ENCODE results near the gene GP2. TPM values are rescaled to one million over a fixed set of nuclear protein-coding genes. Genes with fewer than 3 reads are reported as not detected.

GP2 gene
- total RNA-seq, 1 experiment from 2014 or later: not detected

GRCh38 chr16:20310421-20311395 is 16.6 kb downstream of the GP2 start:
- no TSS peak for BruUV-seq (replicated peaks)
- CTCF ChIA-PET: interaction anchor here (0.6 kb wide), 1 partner anchor 55 kb away, joined by 3 read pairs; no protein-coding TSS in a partner anchor
- H3K36me3 Mint-ChIP-seq (ENCODE audit: insufficient read depth, unreplicated experiment): no peaks in the 10 kb centered on the region

GRCh38 chr16:20309786-20310185 is 17.5 kb downstream of the GP2 start:
- intact Hi-C loops (cut with micrococcal nuclease; ENCODE audit: unreplicated experiment): loop anchor here (10.0 kb wide), 1 partner anchor 745 kb away; no protein-coding TSS in a partner anchor
- Mint-ChIP-seq H3K4me1 (ENCODE audit: low read depth, unreplicated experiment) (no peaks in the 10 kb centered on the region), H3K27ac (ENCODE audit: unreplicated experiment) (no peak overlapping the region), H3K27me3 (ENCODE audit: unreplicated experiment) (peaks cover 68% of the 10 kb centered on the region), H3K36me3 (ENCODE audit: insufficient read depth, unreplicated experiment) (no peaks in the 10 kb centered on the region), H3K4me3 (ENCODE audit: low read depth, unreplicated experiment) (no peak overlapping the region), H3K9me3 (ENCODE audit: low read depth, unreplicated experiment) (peaks cover 2% of the 10 kb centered on the region)
- no peak for TF ChIP-seq CTCF (IDR thresholded peaks at IDR 0.05; ENCODE audit: unreplicated experiment)
- CTCF ChIA-PET: interaction anchor here (1.8 kb wide), 1 partner anchor 10 kb away, joined by 8 read pairs; no protein-coding TSS in a partner anchor
- no TSS peak for BruUV-seq (replicated peaks)
- DNase-seq: no peak

More at GRCh38 chr16:20310421-20311395, 16.6 kb downstream of the GP2 start:
- Mint-ChIP-seq H3K4me1 (ENCODE audit: low read depth, unreplicated experiment) (no peaks in the 10 kb centered on the region), H3K9me3 (ENCODE audit: low read depth, unreplicated experiment) (peaks cover 2% of the 10 kb centered on the region), H3K27me3 (ENCODE audit: unreplicated experiment) (peaks cover 76% of the 10 kb centered on the region), H3K4me3 (ENCODE audit: low read depth, unreplicated experiment) (no peak overlapping the region), H3K27ac (ENCODE audit: unreplicated experiment) (no peak overlapping the region)
- intact Hi-C loops (cut with micrococcal nuclease; ENCODE audit: unreplicated experiment): no loop called here
- TF ChIP-seq CTCF (IDR thresholded peaks at IDR 0.05; ENCODE audit: unreplicated experiment): no peak
- DNase-seq: no peak

GRCh38 chr16:20308801-20309590 is 18.3 kb downstream of the GP2 start:
- Mint-ChIP-seq H3K36me3 (ENCODE audit: insufficient read depth, unreplicated experiment) (no peaks in the 10 kb centered on the region), H3K9me3 (ENCODE audit: low read depth, unreplicated experiment) (peaks cover 2% of the 10 kb centered on the region), H3K4me1 (ENCODE audit: low read depth, unreplicated experiment) (no peaks in the 10 kb centered on the region), H3K27ac (ENCODE audit: unreplicated experiment) (no peak overlapping the region), H3K4me3 (ENCODE audit: low read depth, unreplicated experiment) (no peak overlapping the region), H3K27me3 (ENCODE audit: unreplicated experiment) (peaks cover 60% of the 10 kb centered on the region)
- no TSS peak for BruUV-seq (replicated peaks)
- no peak for TF ChIP-seq CTCF (IDR thresholded peaks at IDR 0.05; ENCODE audit: unreplicated experiment)
- intact Hi-C loops (cut with micrococcal nuclease; ENCODE audit: unreplicated experiment): loop anchor here (10.0 kb wide), 1 partner anchor 744 kb away; no protein-coding TSS in a partner anchor
- CTCF ChIA-PET: interaction anchor here (1.8 kb wide), 1 partner anchor 9 kb away, joined by 8 read pairs; no protein-coding TSS in a partner anchor
- no peak for DNase-seq

GRCh38 chr16:20308266-20308665 is 19.0 kb downstream of the GP2 start:
- TF ChIP-seq CTCF (IDR thresholded peaks at IDR 0.05; ENCODE audit: unreplicated experiment): no peak
- DNase-seq: no peak
- Mint-ChIP-seq H3K4me1 (ENCODE audit: low read depth, unreplicated experiment) (no peaks in the 10 kb centered on the region), H3K27ac (ENCODE audit: unreplicated experiment) (no peak overlapping the region), H3K4me3 (ENCODE audit: low read depth, unreplicated experiment) (no peak overlapping the region), H3K9me3 (ENCODE audit: low read depth, unreplicated experiment) (peaks cover 2% of the 10 kb centered on the region), H3K36me3 (ENCODE audit: insufficient read depth, unreplicated experiment) (no peaks in the 10 kb centered on the region), H3K27me3 (ENCODE audit: unreplicated experiment) (peaks cover 58% of the 10 kb centered on the region)
- no TSS peak for BruUV-seq (replicated peaks)
- CTCF ChIA-PET: interaction anchor here (1.8 kb wide), 1 partner anchor 8 kb away, joined by 8 read pairs; no protein-coding TSS in a partner anchor
- intact Hi-C loops (cut with micrococcal nuclease; ENCODE audit: unreplicated experiment): loop anchor here (10.0 kb wide), 1 partner anchor 743 kb away; no protein-coding TSS in a partner anchor

Measured in Calu3 (cell line).